GM21737 (cell line): ENCODE measurements around the gene RBM18.

Experiments
- ATAC-seq: cut with Tn5 transposase; IDR thresholded peaks from one replicate; pipeline ENCODE4 v1.9.1; 2021; ENCODE audit warnings: mild to moderate bottlenecking, moderate library complexity; ENCODE audit not compliant: unreplicated experiment

RBM18 gene

GRCh38 chr9:122261469-122261881, 3.2 kb downstream of the RBM18 start:
- ATAC-seq: no peak

DNA sequence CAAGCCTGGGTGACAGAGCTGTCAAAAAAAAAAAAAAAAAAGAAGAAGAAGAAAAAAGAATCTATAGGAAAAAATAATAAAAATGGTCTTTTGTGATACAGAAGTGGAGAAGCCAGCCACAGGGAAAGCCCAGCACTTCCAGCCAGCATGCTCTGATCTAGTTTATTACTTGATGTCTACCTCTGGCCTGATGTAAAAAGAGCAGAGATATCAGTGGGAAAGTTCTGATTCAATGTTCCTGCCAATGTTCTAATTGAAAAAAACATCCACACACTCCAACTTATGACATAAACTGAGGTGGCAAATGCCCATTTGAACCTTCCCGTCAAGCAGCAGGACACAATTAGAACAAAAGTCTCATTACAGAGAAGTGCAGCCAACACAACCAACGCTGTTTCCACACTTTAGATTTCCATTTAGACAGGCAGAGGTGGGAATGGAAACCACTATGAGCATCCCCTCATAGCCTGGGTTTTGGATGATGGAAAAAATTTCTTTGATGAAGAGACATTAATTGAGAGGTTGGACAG, 5.7 kb downstream of the RBM18 start:
- ATAC-seq: no peak

DNA sequence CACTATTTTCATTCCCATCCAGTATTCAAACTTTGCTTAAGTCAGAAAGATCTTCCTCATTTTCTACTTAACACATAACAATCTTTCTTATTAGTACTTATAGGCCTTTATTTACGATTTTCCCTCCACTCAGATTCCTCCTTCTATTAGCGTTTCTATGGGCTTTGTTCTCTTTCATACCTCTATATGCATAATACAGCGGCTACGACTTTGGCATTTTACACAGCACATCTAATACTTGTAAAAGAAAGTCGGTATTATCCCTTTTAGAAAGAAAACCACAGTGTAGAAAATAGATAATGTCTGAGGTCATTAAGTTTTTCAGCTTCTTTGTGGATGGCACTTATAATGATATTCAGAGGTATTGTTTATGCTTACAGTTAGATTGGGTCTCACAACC, 8.4 kb downstream of the RBM18 start:
- ATAC-seq: no peak

GRCh38 chr9:122254761-122255160, 9.9 kb downstream of the RBM18 start:
- no peak for ATAC-seq

- no peak for ATAC-seq
These were observed 11.8 kb downstream of the RBM18 start for GRCh38 chr9:122252796-122253195.

DNA sequence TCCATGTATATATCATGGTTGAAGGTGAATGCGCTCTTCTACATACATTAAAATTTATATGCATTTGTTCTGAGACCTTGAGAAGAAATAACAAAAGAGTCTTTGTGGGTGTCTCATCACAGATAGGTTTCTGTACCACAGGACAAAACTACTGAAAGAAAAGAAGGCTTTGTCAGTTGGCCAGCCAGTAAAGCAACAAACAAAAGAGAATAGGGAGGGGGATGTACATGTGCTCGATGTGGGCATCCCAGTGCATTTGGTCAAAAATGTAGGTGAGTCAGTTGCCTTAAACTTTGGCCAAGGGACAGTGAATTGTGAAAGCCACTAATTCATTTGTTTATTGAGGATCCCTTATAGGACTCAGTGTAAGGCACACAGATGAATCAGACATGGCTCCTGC, 13.3 kb downstream of the RBM18 start:
- no peak for ATAC-seq

GRCh38 chr9:122248448-122248865, 16.2 kb downstream of the RBM18 start:
- no peak for ATAC-seq

- ATAC-seq: no peak
These were observed 18.0 kb downstream of the RBM18 start for GRCh38 chr9:122246666-122247065.

DNA sequence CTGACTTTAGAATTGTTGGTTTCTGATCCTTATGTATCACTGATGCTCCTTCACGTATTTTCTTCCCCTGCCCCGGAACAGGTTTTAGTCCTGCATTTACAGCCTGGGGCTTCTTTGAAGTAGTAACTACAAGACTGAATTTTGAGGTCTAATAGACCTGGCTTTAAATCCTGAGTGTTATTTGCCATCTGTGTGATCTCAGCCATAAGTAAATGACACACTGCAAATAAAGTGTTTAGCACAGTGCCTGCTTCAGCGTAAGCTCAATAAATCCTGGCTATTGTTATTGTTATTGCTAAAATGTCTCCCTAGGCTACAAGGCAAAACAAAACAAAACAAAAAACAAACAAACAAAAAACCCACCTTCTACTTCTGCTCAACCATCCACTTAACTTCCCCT, 20.3 kb downstream of the RBM18 start:
- no peak for ATAC-seq

DNA sequence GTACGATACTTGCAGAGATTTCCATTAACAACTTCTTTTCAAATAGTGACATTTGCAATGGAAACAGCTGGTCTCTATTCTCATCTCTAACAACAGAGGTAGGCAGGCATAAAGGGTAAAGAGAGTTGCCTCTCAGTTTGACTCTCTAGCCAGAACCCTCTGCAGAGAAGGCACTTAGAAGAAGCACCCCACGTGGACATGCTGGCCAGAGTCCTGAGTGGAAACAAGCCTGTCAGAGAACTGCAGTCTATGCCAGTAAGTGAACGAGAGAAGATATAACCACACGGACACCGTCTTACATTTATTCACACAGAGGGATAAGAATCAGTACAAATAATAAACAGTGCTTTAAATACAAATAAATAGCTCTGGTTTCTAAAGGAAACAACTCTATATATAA, 24.9 kb downstream of the RBM18 start:
- ATAC-seq: no peak

- no peak for ATAC-seq
These were observed 28.0 kb downstream of the RBM18 start for GRCh38 chr9:122236681-122237080.

- no peak for ATAC-seq
These were observed 30.5 kb downstream of the RBM18 start for GRCh38 chr9:122234022-122234748.

- ATAC-seq: no peak
These were observed 31.8 kb downstream of the RBM18 start for GRCh38 chr9:122232796-122233306.

GRCh38 chr9:122229485-122229837, 35.2 kb downstream of the RBM18 start:
- ATAC-seq: no peak

DNA sequence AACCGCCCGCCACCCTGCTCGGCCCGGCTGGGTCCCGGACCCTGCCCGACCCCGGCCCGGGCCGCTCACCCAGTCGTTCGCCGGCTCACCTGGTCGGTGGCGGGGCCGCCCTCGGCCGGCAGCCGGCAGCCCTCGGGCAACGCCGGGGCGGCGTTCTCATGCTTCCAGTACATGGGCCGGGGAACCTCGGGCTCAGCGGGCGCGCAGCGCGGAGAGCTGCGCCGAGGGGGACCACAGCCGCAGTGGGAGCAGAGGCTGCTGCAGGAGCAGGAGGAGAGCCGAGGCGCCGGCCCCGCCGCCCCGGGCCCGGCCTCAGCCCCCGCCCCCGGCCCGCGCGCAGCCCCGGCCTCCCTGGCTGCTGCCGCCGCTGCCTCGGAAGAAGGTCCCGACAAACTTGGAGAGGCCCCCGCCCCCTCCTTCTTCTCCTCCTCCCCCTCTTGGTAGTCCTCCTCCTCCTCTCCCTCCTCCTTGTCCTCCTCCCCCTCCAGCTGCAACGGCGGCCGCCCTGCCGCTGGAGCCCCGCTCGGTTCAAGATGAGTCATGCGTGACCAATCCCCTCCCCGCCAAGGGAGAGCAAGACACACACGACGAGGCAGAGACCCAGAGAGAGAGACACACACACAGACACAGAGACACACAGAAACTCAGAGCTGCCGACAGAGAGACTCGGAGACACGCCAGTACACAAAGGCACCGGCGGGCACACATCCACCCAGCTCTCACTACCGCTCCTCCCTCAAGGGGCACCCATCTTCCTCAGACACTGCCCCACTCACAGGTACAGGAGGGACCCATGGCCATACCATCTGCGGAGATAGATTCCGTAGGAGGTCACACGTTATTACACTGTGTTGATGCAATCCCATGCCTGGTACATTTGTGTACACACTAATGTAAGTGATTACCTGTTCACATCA, 35.8 kb downstream of the RBM18 start, which contains the start of gene LHX6:
TSS of gene LHX6 (minus strand) at position 390 of the 917 bp plus-strand sequence. CDS start at position 173, 217 bp downstream.
- no peak for ATAC-seq

DNA sequence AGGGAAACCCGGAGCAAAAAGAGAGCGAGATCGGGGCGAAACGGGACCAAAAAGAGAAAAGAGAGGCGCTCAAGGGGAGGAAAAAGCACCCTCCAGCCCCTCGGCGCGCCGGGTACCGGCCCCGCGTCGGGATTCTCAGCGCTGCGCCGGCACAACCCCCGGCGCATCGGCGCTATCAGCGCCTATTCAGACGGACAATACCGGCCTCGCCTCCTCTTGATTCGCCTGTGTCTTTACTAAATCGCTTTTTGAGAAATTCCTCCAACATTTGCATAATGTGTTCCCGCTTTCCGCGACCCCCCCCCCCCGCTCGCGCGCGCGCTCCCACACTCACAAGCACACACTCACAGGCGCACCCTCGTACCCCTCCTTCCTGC, 36.5 kb downstream of the RBM18 start:
- no peak for ATAC-seq

DNA sequence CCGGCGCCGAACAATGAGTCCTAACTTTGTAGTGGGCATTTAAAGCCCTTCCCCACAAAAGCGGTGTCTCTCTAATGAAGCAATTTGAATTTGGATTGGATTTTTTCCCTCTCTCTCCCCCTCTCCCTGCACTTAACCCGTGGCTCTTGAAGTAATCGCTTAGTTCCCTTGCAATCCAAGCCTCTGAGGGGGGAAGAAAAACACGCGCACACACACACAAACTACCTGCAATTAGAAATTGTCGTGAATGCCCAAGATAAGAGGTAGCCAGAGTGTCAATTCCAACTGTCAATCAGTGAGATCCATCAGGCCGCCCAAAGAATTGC, 37.1 kb downstream of the RBM18 start:
- no peak for ATAC-seq

GRCh38 chr9:122226758-122227574, 37.7 kb downstream of the RBM18 start:
- no peak for ATAC-seq

- ATAC-seq: no peak
These were observed 38.4 kb downstream of the RBM18 start for GRCh38 chr9:122226142-122226757.

GRCh38 chr9:122225312-122226141, 39.1 kb downstream of the RBM18 start:
- no peak for ATAC-seq
